ENCODE results near the gene FBN2.

GRCh38 chr5:128318691-128319090, 219.4 kb downstream of the FBN2 start:
- TF ChIP-seq POLR2A (IDR thresholded peaks at IDR 0.05; ENCODE audit: low read length), result no peak
- no peak for TF ChIP-seq GATA1 (IDR thresholded peaks at IDR 0.05; ENCODE audit: low read depth, low read length)
